IMR-90 (cell line): ENCODE measurements around the gene CFAP221. TPM values are rescaled to one million over a fixed set of nuclear protein-coding genes. Genes with fewer than 3 reads are reported as not detected.

ENCODE experiments used
- ATAC-seq: fragments of 200-7000 bp; cut with Tn5 transposase; 2 replicates; pipeline ENCODE4 v1.9.1; 2020; ENCODE audit warnings: low read depth, mild to moderate bottlenecking, moderate library complexity
- BruUV-seq: library from RNA; stranded (reverse); fragments of 400-500 nt; replicated peaks from 2 replicates; lab custom pipeline; 2021; lab: Mats Ljungman, UMichigan
- CTCF ChIA-PET: fragments of 300-600 bp; formaldehyde crosslinking; extraction: SDS; loops from one replicate; lab custom pipeline; 2021; ENCODE audit warnings: antibody characterized with exemption; lab: Yijun Ruan, JAX
- POLR2A ChIA-PET: fragments of 300-600 bp; sonication (Branson Sonifier 250); formaldehyde crosslinking; loops from one replicate; lab custom pipeline; 2022; ENCODE audit warnings: antibody characterized with exemption; ENCODE audit not compliant: unreplicated experiment; lab: Charles Lee
- DNase-seq: peaks from one replicate; pipeline ENCODE4 v3.0.0; 2013
- H2AFZ ChIP-seq: replicated peaks from 2 replicates; pipeline ENCODE3; 2013; ENCODE audit warnings: low read length, mild to moderate bottlenecking; ENCODE audit not compliant: poor library complexity
- H2AK5ac ChIP-seq: 2 replicates; pipeline ENCODE4 v1.6.1; 2013; ENCODE audit warnings: low read depth, low read length, inconsistent platforms
- H2AK9ac ChIP-seq: replicated peaks from 2 replicates; pipeline ENCODE3; 2013; ENCODE audit warnings: mild to moderate bottlenecking, low read depth, low read length, moderate library complexity; ENCODE audit not compliant: poor library complexity
- H2BK120ac ChIP-seq: 2 replicates; pipeline ENCODE4 v1.6.1; 2013; ENCODE audit warnings: low read depth, low read length, inconsistent platforms
- H2BK15ac ChIP-seq: 3 replicates; pipeline ENCODE4 v1.6.1; 2013; ENCODE audit warnings: low read depth, low read length, inconsistent platforms
- H2BK20ac ChIP-seq: 2 replicates; pipeline ENCODE4 v1.6.1; 2013; ENCODE audit warnings: low read depth, mild to moderate bottlenecking, inconsistent platforms, low read length, moderate library complexity
- H2BK5ac ChIP-seq: 2 replicates; pipeline ENCODE4 v1.6.1; 2013; ENCODE audit warnings: mild to moderate bottlenecking, low read depth, low read length, inconsistent platforms; ENCODE audit not compliant: poor library complexity, severe bottlenecking
- H3K14ac ChIP-seq: replicated peaks from 2 replicates; pipeline ENCODE4 v1.6.1; 2013; ENCODE audit warnings: low read depth, low read length, inconsistent platforms
- H3K18ac ChIP-seq: 2 replicates; pipeline ENCODE4 v1.6.1; 2013; ENCODE audit warnings: low read depth, low read length, control low read depth
- H3K23ac ChIP-seq: 2 replicates; pipeline ENCODE4 v1.6.1; 2013; ENCODE audit warnings: low read depth, low read length, inconsistent platforms
- H3K27ac ChIP-seq: 2 replicates; pipeline ENCODE4 v1.5.1; 2013; ENCODE audit warnings: mild to moderate bottlenecking, control low read depth, low read length; ENCODE audit not compliant: insufficient read depth
- H3K27me3 ChIP-seq: 2 replicates; pipeline ENCODE4 v1.6.1; 2013; ENCODE audit warnings: low read length; ENCODE audit not compliant: control insufficient read depth, insufficient read depth
- H3K36me3 ChIP-seq: 2 replicates; pipeline ENCODE4 v1.6.1; 2013; ENCODE audit warnings: low read length, mixed read lengths; ENCODE audit not compliant: control insufficient read depth, insufficient read depth
- H3K4ac ChIP-seq: 2 replicates; pipeline ENCODE4 v1.6.1; 2013; ENCODE audit warnings: low read depth, low read length, inconsistent platforms
- H3K4me1 ChIP-seq: 2 replicates; pipeline ENCODE4 v1.6.1; 2013; ENCODE audit warnings: low read length, mixed read lengths; ENCODE audit not compliant: control insufficient read depth, insufficient read depth
- H3K4me2 ChIP-seq: 2 replicates; pipeline ENCODE4 v1.6.1; 2013; ENCODE audit warnings: low read depth, mild to moderate bottlenecking, control low read depth, low read length, moderate library complexity
- H3K4me3 ChIP-seq: 2 replicates; pipeline ENCODE4 v1.5.1; 2013; ENCODE audit warnings: low read depth, mild to moderate bottlenecking, control low read depth, low read length, moderate library complexity; ENCODE audit not compliant: insufficient read depth
- H3K56ac ChIP-seq: 2 replicates; pipeline ENCODE4 v1.6.1; 2013; ENCODE audit warnings: low read length, inconsistent platforms; ENCODE audit not compliant: insufficient read depth; ENCODE audit errors: extremely low read depth
- H3K79me1 ChIP-seq, 2 experiments: 2 replicates each; pipeline ENCODE4 v1.6.1; 2013; ENCODE audit warnings: low read length in 2 of 2, inconsistent platforms in 1 of 2, low read depth in 1 of 2
- H3K9ac ChIP-seq: 2 replicates; pipeline ENCODE4 v1.6.1; 2013; ENCODE audit warnings: low read depth, low read length, control low read depth
- H3K9me1 ChIP-seq: 2 replicates; pipeline ENCODE4 v1.6.1; 2013; ENCODE audit warnings: low read length, inconsistent platforms; ENCODE audit not compliant: insufficient read depth
- H3K9me3 ChIP-seq: 2 replicates; pipeline ENCODE4 v1.6.1; 2013; ENCODE audit warnings: low read length; ENCODE audit not compliant: control insufficient read depth, insufficient read depth
- H4K20me1 ChIP-seq: 2 replicates; pipeline ENCODE4 v1.6.1; 2013; ENCODE audit warnings: low read length, inconsistent platforms; ENCODE audit not compliant: insufficient read depth
- H4K5ac ChIP-seq: 2 replicates; pipeline ENCODE4 v1.6.1; 2013; ENCODE audit warnings: mild to moderate bottlenecking, low read depth, low read length, control low read depth
- H4K8ac ChIP-seq, 2 experiments: 2 replicates each; pipeline ENCODE4 v1.6.1; 2013; ENCODE audit warnings: low read depth in 2 of 2, low read length in 2 of 2, control low read depth in 1 of 2, inconsistent platforms in 1 of 2
- H4K91ac ChIP-seq: 2 replicates; pipeline ENCODE4 v1.6.1; 2013; ENCODE audit warnings: low read depth, low read length, inconsistent platforms; ENCODE audit not compliant: insufficient read depth
- BHLHE40 ChIP-seq: fragments of 150-350 bp; IDR thresholded peaks from 2 replicates; pipeline ENCODE4 v1.6.1; 2016; ENCODE audit warnings: mild to moderate bottlenecking, low read depth, low read length
- CEBPB ChIP-seq: IDR thresholded peaks from 2 replicates; pipeline ENCODE4 v1.6.1; 2012; ENCODE audit warnings: low read depth, low read length, improper control_type of control experiment
- CHD1 ChIP-seq: IDR thresholded peaks from 2 replicates; pipeline ENCODE4 v1.6.1; 2012; ENCODE audit warnings: low read depth, low read length, improper control_type of control experiment
- CTCF ChIP-seq: conservative IDR thresholded peaks from 2 replicates; pipeline ENCODE4 v1.5.1; 2012; ENCODE audit warnings: mild to moderate bottlenecking, low read depth, low read length, improper control_type of control experiment
- FOS ChIP-seq: fragments of 150-350 bp; IDR thresholded peaks from 2 replicates; pipeline ENCODE4 v1.6.1; 2016; ENCODE audit warnings: low read depth, low read length
- MAFK ChIP-seq: IDR thresholded peaks from 2 replicates; pipeline ENCODE4 v1.6.1; 2012; ENCODE audit warnings: low read depth, low read length, improper control_type of control experiment
- MAZ ChIP-seq: IDR thresholded peaks from 2 replicates; pipeline ENCODE4 v1.6.1; 2012; ENCODE audit warnings: low read depth, mild to moderate bottlenecking, low read length, improper control_type of control experiment, moderate library complexity, borderline replicate concordance
- MXI1 ChIP-seq: IDR thresholded peaks from 2 replicates; pipeline ENCODE4 v1.6.1; 2012; ENCODE audit warnings: low read depth, mild to moderate bottlenecking, low read length, moderate library complexity, borderline replicate concordance
- NFE2L2 ChIP-seq: fragments of 150-350 bp; IDR thresholded peaks from 2 replicates; pipeline ENCODE4 v1.6.1; 2016; ENCODE audit warnings: low read depth, mild to moderate bottlenecking, low read length
- POLR2A ChIP-seq: IDR thresholded peaks from 2 replicates; pipeline ENCODE4 v1.6.1; 2012; ENCODE audit warnings: mild to moderate bottlenecking, low read depth, low read length
- RAD21 ChIP-seq: IDR thresholded peaks from 2 replicates; pipeline ENCODE4 v1.6.1; 2012; ENCODE audit warnings: low read length, improper control_type of control experiment
- RCOR1 ChIP-seq: IDR thresholded peaks from 2 replicates; pipeline ENCODE4 v1.6.1; 2012; ENCODE audit warnings: mild to moderate bottlenecking, low read length, improper control_type of control experiment; ENCODE audit not compliant: insufficient replicate concordance
- RFX5 ChIP-seq: IDR thresholded peaks from 2 replicates; pipeline ENCODE4 v1.8.0; 2012; ENCODE audit warnings: low read depth, mild to moderate bottlenecking, low read length, moderate library complexity
- SMC3 ChIP-seq: fragments of 150-350 bp; IDR thresholded peaks from 2 replicates; pipeline ENCODE4 v1.6.1; 2016; ENCODE audit warnings: low read depth, mild to moderate bottlenecking, antibody characterized with exemption, low read length, moderate library complexity
- WGBS, 2 experiments: methylation state at CpG; one replicate each; pipeline versions ENCODE4 v1.1.5 to v1.1.7; 2013; ENCODE audit warnings: missing lambda C conversion rate in 2 of 2; ENCODE audit not compliant: insufficient read length in 1 of 2; ENCODE audit errors: extremely low coverage in 2 of 2; 5-methylcytosine and 5-hydroxymethylcytosine counted together
- dilution Hi-C: fragments of 300-500 bp; cut with HindIII; formaldehyde crosslinking; loops from one replicate; pipeline ENCODE4 v1.14.3; 2018; ENCODE audit warnings: low sequenced_read_pairs; ENCODE audit not compliant: unreplicated experiment
- in situ Hi-C: fragments of 300-500 bp; cut with MboI; formaldehyde crosslinking; loops from 3 replicates; pipeline ENCODE4 v1.14.3; 2019; ENCODE audit warnings: low sequenced_read_pairs, inconsistent platforms, mixed read lengths
- intact Hi-C: fragments of 100-400 bp; cut with micrococcal nuclease; formaldehyde crosslinking; loops from 2 replicates; pipeline ENCODE4 v1.10.0; 2022
- polyA plus RNA-seq, 3 experiments: library from polyadenylated mRNA; depleted of rRNA; stranded (reverse); fragments of >200 nt; gene quantifications; 2 replicates each; pipeline ENCODE4 v1.2.3, GENCODE V29; 2012; ENCODE audit warnings: low replicate concordance in 1 of 3
- total RNA-seq: library from RNA; depleted of rRNA; stranded (reverse); fragments of >200 nt; gene quantifications from 2 replicates; pipeline ENCODE4 v1.2.3, GENCODE V29; 2012
- TF ChIP-seq, protein P1 (sequence below): fragments of 150-350 bp; IDR thresholded peaks from 2 replicates; pipeline ENCODE4 v1.6.1; 2017; ENCODE audit warnings: mild to moderate bottlenecking, antibody characterized with exemption, low read length, low read depth
- TF ChIP-seq, protein P2 (sequence below): fragments of 150-350 bp; IDR thresholded peaks from 2 replicates; pipeline ENCODE4 v1.6.1; 2016; ENCODE audit warnings: low read depth, mild to moderate bottlenecking, low read length, moderate library complexity, borderline replicate concordance

Gene CFAP221
- total and polyA plus RNA-seq, 2 of the 4 experiments (the other 2 are of a cell fraction), result not detected

- Histone ChIP-seq H2BK15ac (no peak overlapping the region), H3K23ac (no peak overlapping the region), H4K91ac (no peak overlapping the region), H3K36me3 (no peaks in the 10 kb centered on the region), H4K20me1 (no peaks in the 10 kb centered on the region), H3K4ac (no peak overlapping the region), H3K27me3 (peaks cover 2% of the 10 kb centered on the region; the same call in 1 of the 2 replicates), H3K14ac (no peak overlapping the region), H2AK5ac (no peak overlapping the region), H4K8ac (no peak overlapping the region), H2BK120ac (no peak overlapping the region), H2BK5ac (no peak overlapping the region), H3K4me3 (no peak overlapping the region), H3K4me1 (no peaks in the 10 kb centered on the region), H3K56ac (no peak overlapping the region), H3K9me1 (no peaks in the 10 kb centered on the region; the same call in 1 of the 2 replicates), H2BK20ac (no peak overlapping the region), H4K5ac (no peak overlapping the region), H2AK9ac (no peak overlapping the region), H3K79me1 (no peaks in the 10 kb centered on the region), H3K18ac (no peak overlapping the region), H3K9ac (no peak overlapping the region), H2AFZ (no peak overlapping the region), H3K9me3 (peaks cover 5% of the 10 kb centered on the region), H3K27ac (no peak overlapping the region), H3K4me2 (no peak overlapping the region)
- 30% methylated on average over 2 of the region's 6 CpGs; no CpG with 5 or more reads in 1 of the 2 experiments for WGBS, 2 experiments
- POLR2A ChIA-PET, result no interaction called here
- intact Hi-C loops (no loop called here), dilution Hi-C loops (no loop called here), in situ Hi-C loops (no loop called here)
- DNase-seq (no peak), ATAC-seq (no peak)
- BruUV-seq, result no TSS peak
- TF ChIP-seq, protein P1, sequence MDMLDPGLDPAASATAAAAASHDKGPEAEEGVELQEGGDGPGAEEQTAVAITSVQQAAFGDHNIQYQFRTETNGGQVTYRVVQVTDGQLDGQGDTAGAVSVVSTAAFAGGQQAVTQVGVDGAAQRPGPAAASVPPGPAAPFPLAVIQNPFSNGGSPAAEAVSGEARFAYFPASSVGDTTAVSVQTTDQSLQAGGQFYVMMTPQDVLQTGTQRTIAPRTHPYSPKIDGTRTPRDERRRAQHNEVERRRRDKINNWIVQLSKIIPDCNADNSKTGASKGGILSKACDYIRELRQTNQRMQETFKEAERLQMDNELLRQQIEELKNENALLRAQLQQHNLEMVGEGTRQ, result no peak
- TF ChIP-seq POLR2A, result no peak
- no peak for TF ChIP-seq RCOR1
- TF ChIP-seq, protein P2, sequence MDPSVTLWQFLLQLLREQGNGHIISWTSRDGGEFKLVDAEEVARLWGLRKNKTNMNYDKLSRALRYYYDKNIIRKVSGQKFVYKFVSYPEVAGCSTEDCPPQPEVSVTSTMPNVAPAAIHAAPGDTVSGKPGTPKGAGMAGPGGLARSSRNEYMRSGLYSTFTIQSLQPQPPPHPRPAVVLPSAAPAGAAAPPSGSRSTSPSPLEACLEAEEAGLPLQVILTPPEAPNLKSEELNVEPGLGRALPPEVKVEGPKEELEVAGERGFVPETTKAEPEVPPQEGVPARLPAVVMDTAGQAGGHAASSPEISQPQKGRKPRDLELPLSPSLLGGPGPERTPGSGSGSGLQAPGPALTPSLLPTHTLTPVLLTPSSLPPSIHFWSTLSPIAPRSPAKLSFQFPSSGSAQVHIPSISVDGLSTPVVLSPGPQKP, result no peak
- no peak for TF ChIP-seq FOS
- no peak for TF ChIP-seq NFE2L2
- TF ChIP-seq MAFK, result no peak
- TF ChIP-seq SMC3, result no peak
- no peak for TF ChIP-seq MAZ
- TF ChIP-seq CEBPB, result no peak
- no peak for TF ChIP-seq MXI1
- TF ChIP-seq RAD21, result no peak
- TF ChIP-seq BHLHE40, result no peak
- TF ChIP-seq CHD1, result no peak
- TF ChIP-seq RFX5, result no peak
- TF ChIP-seq CTCF, result no peak
- CTCF ChIA-PET, result no interaction called here
These were observed 72.2 kb downstream of the CFAP221 start for GRCh38 chr2:119616421-119616820.
